HL-60 (cell line): ENCODE data around the gene OR2C1.

Source experiments
- CTCF ChIP-seq: IDR thresholded peaks from one replicate; pipeline ENCODE4 v1.5.1; 2011; ENCODE audit warnings: low read length, control low read depth, inconsistent platforms; ENCODE audit not compliant: insufficient read depth
- GABPA ChIP-seq: IDR thresholded peaks from 2 replicates; pipeline ENCODE4 v1.6.1; 2012; ENCODE audit warnings: low read depth
- POLR2AphosphoS5 ChIP-seq: IDR thresholded peaks from 2 replicates; pipeline ENCODE4 v1.6.1; 2012; ENCODE audit warnings: low read depth
- REST ChIP-seq: IDR thresholded peaks from 2 replicates; pipeline ENCODE4 v1.6.1; 2012; ENCODE audit warnings: low read depth; ENCODE audit not compliant: insufficient replicate concordance
- SPI1 ChIP-seq: IDR thresholded peaks from 2 replicates; pipeline ENCODE4 v1.6.1; 2012; ENCODE audit warnings: low read depth, mild to moderate bottlenecking, borderline replicate concordance

GRCh38 chr16:3401719-3402397 is 46.2 kb downstream of the OR2C1 start:
- TF ChIP-seq GABPA (no peak), CTCF (no peak), SPI1 (no peak), POLR2AphosphoS5 (no peak), REST (no peak)
